Caco-2 (cell line): Measurements from ENCODE around the gene PALLD. TPM values are rescaled to one million over a fixed set of nuclear protein-coding genes. Genes with fewer than 3 reads are reported as not detected.

ENCODE experiments used
- BruUV-seq: library from RNA; stranded (reverse); fragments of 400-500 nt; replicated peaks from 2 replicates; lab custom pipeline; 2021; lab: Mats Ljungman, UMichigan
- CTCF ChIA-PET: fragments of 300-600 bp; sonication (Branson Sonifier 250); formaldehyde crosslinking; loops from one replicate; lab custom pipeline; 2022; ENCODE audit warnings: antibody characterized with exemption; lab: Charles Lee
- POLR2A ChIA-PET: fragments of 300-600 bp; sonication (Branson Sonifier 250); formaldehyde crosslinking; loops from one replicate; lab custom pipeline; 2022; ENCODE audit warnings: antibody characterized with exemption; lab: Charles Lee
- DNase-seq, 2 experiments: peaks; one replicate each; pipeline versions ENCODE4 v3.0.0 to v3.0.0-alpha.2; 2020 to 2022
- H3K27me3 ChIP-seq: replicated peaks from 2 replicates; pipeline ENCODE4 v1.6.0; 2011; ENCODE audit warnings: low read length; ENCODE audit not compliant: control insufficient read depth, insufficient read depth
- H3K36me3 ChIP-seq: 2 replicates; pipeline ENCODE4 v1.5.1; 2011; ENCODE audit warnings: low read length; ENCODE audit not compliant: control insufficient read depth, insufficient read depth
- H3K4me1 ChIP-seq: fragments of 250-450 bp; sonication (Bioruptor Pico); 2 replicates; pipeline ENCODE4 v1.5.1; 2020; ENCODE audit warnings: mild to moderate bottlenecking
- H3K4me3 ChIP-seq: 2 replicates; pipeline ENCODE4 v1.5.1; 2011; ENCODE audit warnings: low read depth, mild to moderate bottlenecking, control low read depth, low read length
- H3K9me3 ChIP-seq: fragments of 250-450 bp; sonication (Bioruptor Pico); 2 replicates; pipeline ENCODE4 v1.5.1; 2020; ENCODE audit warnings: mild to moderate bottlenecking, moderate library complexity
- H3K27ac Mint-ChIP-seq: one replicate; pipeline ENCODE4 v1.8.0; 2022; ENCODE audit warnings: mixed read lengths; ENCODE audit not compliant: unreplicated experiment
- H3K27me3 Mint-ChIP-seq: one replicate; pipeline ENCODE4 v1.8.0; 2022; ENCODE audit warnings: mixed read lengths; ENCODE audit not compliant: insufficient read depth, unreplicated experiment
- H3K36me3 Mint-ChIP-seq: one replicate; pipeline ENCODE4 v1.8.0; 2022; ENCODE audit warnings: mild to moderate bottlenecking, mixed read lengths; ENCODE audit not compliant: insufficient read depth, unreplicated experiment
- H3K4me1 Mint-ChIP-seq: one replicate; pipeline ENCODE4 v1.8.0; 2022; ENCODE audit warnings: low read depth, mixed read lengths; ENCODE audit not compliant: unreplicated experiment
- H3K4me3 Mint-ChIP-seq: one replicate; pipeline ENCODE4 v1.8.0; 2022; ENCODE audit warnings: mild to moderate bottlenecking, moderate library complexity, mixed read lengths; ENCODE audit not compliant: unreplicated experiment
- H3K9me3 Mint-ChIP-seq: one replicate; pipeline ENCODE4 v1.8.0; 2022; ENCODE audit warnings: mixed read lengths; ENCODE audit not compliant: unreplicated experiment
- CTCF ChIP-seq, 2 experiments: fragments of 200-600 bp in 1 of 2; IDR thresholded peaks; 1 replicate in 1 of 2; 2 replicates in 1 of 2; pipeline versions ENCODE4 v1.5.1 to v1.8.0; 2011 to 2022; ENCODE audit warnings: antibody characterized with exemption in 1 of 2, control low read depth in 1 of 2, inconsistent platforms in 1 of 2, low read depth in 1 of 2, low read length in 1 of 2, mild to moderate bottlenecking in 1 of 2, moderate library complexity in 1 of 2; ENCODE audit not compliant: insufficient read depth in 1 of 2, severe bottlenecking in 1 of 2, unreplicated experiment in 1 of 2
- intact Hi-C: fragments of 100-400 bp; cut with micrococcal nuclease; formaldehyde crosslinking; loops from one replicate; pipeline ENCODE4 v1.10.0; 2022; ENCODE audit not compliant: unreplicated experiment
- total RNA-seq: library from RNA; stranded (reverse); gene quantifications from 2 replicates; pipeline ENCODE4 v1.2.3, GENCODE V29; 2022

Gene PALLD
- total RNA-seq, 1 experiment from 2014 or later = 12.3 TPM

GRCh38 chr4:168623011-168623410, 126.2 kb downstream of the PALLD start:
- Mint-ChIP-seq H3K36me3 (no peaks in the 10 kb centered on the region), H3K27me3 (peaks cover 7% of the 10 kb centered on the region), H3K4me3 (no peak overlapping the region), H3K27ac (no peak overlapping the region), H3K9me3 (no peaks in the 10 kb centered on the region), H3K4me1 (no peaks in the 10 kb centered on the region)
- no peak for DNase-seq
- POLR2A ChIA-PET = no interaction called here
- intact Hi-C loops = no loop called here
- no TSS peak for BruUV-seq
- Histone ChIP-seq H3K4me1 (no peaks in the 10 kb centered on the region), H3K27me3 (no peaks in the 10 kb centered on the region), H3K36me3 (no peaks in the 10 kb centered on the region), H3K4me3 (no peak overlapping the region), H3K9me3 (no peaks in the 10 kb centered on the region)
- no peak for TF ChIP-seq CTCF (IDR thresholded peaks at IDR 0.05; ENCODE audit: insufficient read depth in 1 of 2, low read depth in 1 of 2, low read length in 1 of 2, severe bottlenecking in 1 of 2, unreplicated experiment in 1 of 2)
- CTCF ChIA-PET = no interaction called here

- intact Hi-C loops = no loop called here
- Histone ChIP-seq H3K36me3 (no peaks in the 10 kb centered on the region), H3K4me1 (no peaks in the 10 kb centered on the region), H3K4me3 (no peak overlapping the region), H3K27me3 (no peaks in the 10 kb centered on the region), H3K9me3 (no peaks in the 10 kb centered on the region)
- no TSS peak for BruUV-seq
- H3K4me1 Mint-ChIP-seq = no peaks in the 10 kb centered on the region
- H3K27me3 Mint-ChIP-seq = peaks cover 7% of the 10 kb centered on the region
- no peak overlapping the region for H3K4me3 Mint-ChIP-seq
- CTCF ChIA-PET = no interaction called here
- POLR2A ChIA-PET = no interaction called here
- no peak for TF ChIP-seq CTCF (IDR thresholded peaks at IDR 0.05; ENCODE audit: insufficient read depth in 1 of 2, low read depth in 1 of 2, low read length in 1 of 2, severe bottlenecking in 1 of 2, unreplicated experiment in 1 of 2)
- no peaks in the 10 kb centered on the region for H3K36me3 Mint-ChIP-seq
- H3K27ac Mint-ChIP-seq = no peak overlapping the region
- no peak for DNase-seq
- H3K9me3 Mint-ChIP-seq = no peaks in the 10 kb centered on the region
Observed at GRCh38 chr4:168623484-168623883, 126.6 kb downstream of the PALLD start.

GRCh38 chr4:168628251-168628650, 131.4 kb downstream of the PALLD start:
- no peak for TF ChIP-seq CTCF (IDR thresholded peaks at IDR 0.05; ENCODE audit: insufficient read depth in 1 of 2, low read depth in 1 of 2, low read length in 1 of 2, severe bottlenecking in 1 of 2, unreplicated experiment in 1 of 2)
- DNase-seq = no peak
- BruUV-seq = no TSS peak
- H3K9me3 ChIP-seq = no peaks in the 10 kb centered on the region
- peaks cover 2% of the 10 kb centered on the region; the same call in 1 of the 2 replicates for H3K27me3 ChIP-seq
- peaks cover 6% of the 10 kb centered on the region for H3K4me1 Mint-ChIP-seq
- POLR2A ChIA-PET = no interaction called here
- H3K4me1 ChIP-seq = no peaks in the 10 kb centered on the region
- no peak overlapping the region for H3K4me3 Mint-ChIP-seq
- H3K27me3 Mint-ChIP-seq = peaks cover 11% of the 10 kb centered on the region
- H3K36me3 ChIP-seq = no peaks in the 10 kb centered on the region
- CTCF ChIA-PET = no interaction called here
- H3K36me3 Mint-ChIP-seq = no peaks in the 10 kb centered on the region
- intact Hi-C loops = no loop called here
- no peaks in the 10 kb centered on the region for H3K9me3 Mint-ChIP-seq
- no peak overlapping the region for H3K27ac Mint-ChIP-seq
- H3K4me3 ChIP-seq = no peak overlapping the region
